ENCODE measurements around the gene CES2. TPM values are rescaled to one million over a fixed set of nuclear protein-coding genes. Genes with fewer than 3 reads are reported as not detected.

Gene CES2
- total and polyA plus RNA-seq, 10 of the 15 experiments (the other 5 are each of a cell fraction or from before 2014, with no cell fraction given): 1.6 to 33.7 (median 21.0) TPM

GRCh38 chr16:66894948-66895688, 40.2 kb upstream of the CES2 start:
- no peak overlapping the region for H2AFZ ChIP-seq (ENCODE audit: control insufficient read depth, low read depth, low read length)
- H3K79me2 ChIP-seq (ENCODE audit: control insufficient read depth, insufficient read depth, low read length): no peaks in the 10 kb centered on the region
- no peak overlapping the region for H3K4me2 ChIP-seq (ENCODE audit: control insufficient read depth, insufficient read depth)
- SMC1A ChIA-PET (ENCODE audit: uncharacterized antibody, unreplicated experiment): interaction anchor here (0.6 to 3.0 kb wide), 8 partner anchors 9 to 240 kb away, joined by 3 to 9 read pairs (median 3); no protein-coding TSS in a partner anchor
- H3K27ac ChIP-seq (ENCODE audit: control insufficient read depth, insufficient read depth): no peak overlapping the region
- H3K36me3 ChIP-seq (ENCODE audit: control insufficient read depth in 2 of 2, insufficient read depth in 2 of 2, low read length in 1 of 2): no peaks in the 10 kb centered on the region
- WGBS (ENCODE audit: insufficient coverage, insufficient replicate concordance, low lambda C conversion rate, missing lambda C conversion rate): 47% methylated on average over 10 of the region's 11 CpGs
- intact Hi-C loops (cut with micrococcal nuclease; ENCODE audit: unreplicated experiment) (loop anchor here (1.0 kb wide), 2 partner anchors 33 to 52 kb away; no protein-coding TSS in a partner anchor), in situ Hi-C loops (cut with MboI) (no loop called here)
- H3K27me3 ChIP-seq (replicated peaks in 1 of 2; ENCODE audit: control insufficient read depth in 2 of 2, insufficient read depth in 2 of 2, low read length in 1 of 2): no peaks in the 10 kb centered on the region
- DNase-seq (ENCODE audit: low read depth, low spot score) (no peak), FAIRE-seq (peak; percentile 91), ATAC-seq (peak; percentile 98)
- no peak overlapping the region for H3K4me3 ChIP-seq
- POLR2A ChIA-PET: interaction anchor here (1.0 kb wide), 1 partner anchor 13 kb away, joined by 3 read pairs; no protein-coding TSS in a partner anchor
- no peaks in the 10 kb centered on the region for H4K20me1 ChIP-seq (ENCODE audit: control insufficient read depth, insufficient read depth)
- RAD21 ChIA-PET (ENCODE audit: unreplicated experiment): interaction anchor here (1.0 to 1.9 kb wide), 7 partner anchors 9 to 259 kb away, joined by 3 to 6 read pairs (median 4); partner anchors contain the start of gene PDP2
- H3K4me1 ChIP-seq (ENCODE audit: control insufficient read depth, insufficient read depth, low read length): no peaks in the 10 kb centered on the region; the same call in 1 of the 2 replicates
- H3K9me3 ChIP-seq (replicated peaks; ENCODE audit: control insufficient read depth, insufficient read depth, low read length): no peaks in the 10 kb centered on the region
- CTCF ChIA-PET: interaction anchor here (0.6 to 9.7 kb wide), 21 partner anchors 8 to 123 kb away, joined by 3 to 77 read pairs (median 4); partner anchors contain the start of genes CDH16, PDP2 and RRAD
- no peak overlapping the region for H3K9ac ChIP-seq (ENCODE audit: control insufficient read depth, insufficient read depth, low read length)
- BruUV-seq (replicated peaks): no TSS peak
- TF ChIP-seq RAD21 (IDR thresholded peaks at IDR 0.05; ENCODE audit: insufficient read depth, low read depth, low read length): peak; percentile 89
- no peak for TF ChIP-seq NFYB (IDR thresholded peaks at IDR 0.05; ENCODE audit: insufficient read depth, low read depth, low read length)
- TF ChIP-seq RUNX3 (IDR thresholded peaks at IDR 0.05; ENCODE audit: low read length): peak; percentile 36
- TF ChIP-seq SPI1 (IDR thresholded peaks at IDR 0.05; ENCODE audit: borderline replicate concordance, insufficient read depth, low read depth, low read length): no peak
- TF ChIP-seq POU2F2 (IDR thresholded peaks at IDR 0.05; ENCODE audit: borderline replicate concordance, low read depth, low read length): 0 out of 3 replicates have a peak, but pooled peaks have one; percentile 34
- TF ChIP-seq CTCF (IDR thresholded peaks at IDR 0.05 in 2 of 3, conservative IDR thresholded peaks at IDR 0.05 in 1 of 3; ENCODE audit: control insufficient read depth in 2 of 3, extremely low read depth in 1 of 3, insufficient read depth in 1 of 3, low read depth in 3 of 3, low read length in 3 of 3): peak; percentile 86 to 95 (median 91); a peak in 5 of 6 replicates
- peak; percentile 67 for TF ChIP-seq SMC3 (IDR thresholded peaks at IDR 0.05; ENCODE audit: borderline replicate concordance, low read length)
- TF ChIP-seq E4F1 (IDR thresholded peaks at IDR 0.05; ENCODE audit: borderline replicate concordance, partially characterized antibody): no peak
- TF ChIP-seq SUZ12 (IDR thresholded peaks at IDR 0.05; ENCODE audit: unreplicated experiment): no peak
- TF ChIP-seq NFYA (IDR thresholded peaks at IDR 0.05; ENCODE audit: borderline replicate concordance, low read depth, low read length): no peak
